Epithelial cell of esophagus (primary cell): ENCODE measurements around the gene SHROOM4.

Experiments
- DNase-seq: peaks from one replicate; pipeline ENCODE4 v3.0.0; 2010; ENCODE audit warnings: low read depth
- H3K4me3 ChIP-seq: 2 replicates; pipeline ENCODE4 v1.5.1; 2011; ENCODE audit warnings: mild to moderate bottlenecking, low read length, control low read depth
- CTCF ChIP-seq: IDR thresholded peaks from 2 replicates; pipeline ENCODE4 v1.5.1; 2011; ENCODE audit warnings: low read depth, mild to moderate bottlenecking, low read length, control low read depth, inconsistent platforms; ENCODE audit not compliant: insufficient read depth; ENCODE audit errors: missing control alignments

The SHROOM4 gene

GRCh38 chrX:50712777-50713176 is 101.2 kb downstream of the SHROOM4 start:
- no peak for TF ChIP-seq CTCF
- no peak for DNase-seq
- no peak overlapping the region for H3K4me3 ChIP-seq

DNA sequence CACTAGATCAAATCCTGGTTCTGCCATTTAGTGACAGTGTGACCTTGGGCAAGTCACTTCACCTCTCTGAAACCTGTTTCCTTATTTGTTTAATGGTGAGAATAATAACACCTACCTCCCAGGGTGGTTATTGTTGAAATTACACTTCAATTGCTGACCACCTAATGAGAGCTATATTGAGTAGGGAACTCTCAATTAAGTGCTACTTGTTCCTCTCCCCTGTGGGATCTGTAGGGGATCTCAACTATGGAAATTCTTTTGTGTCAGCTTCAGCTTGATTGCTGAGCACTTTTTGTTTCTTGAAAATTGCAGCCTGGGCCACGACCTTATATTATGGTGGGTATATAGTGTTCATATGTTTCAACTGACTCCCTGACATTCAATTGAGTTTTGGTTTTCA is 102.1 kb downstream of the SHROOM4 start:
- TF ChIP-seq CTCF, result no peak
- DNase-seq, result no peak
- H3K4me3 ChIP-seq, result no peak overlapping the region

GRCh38 chrX:50707955-50708699 is 105.9 kb downstream of the SHROOM4 start:
- TF ChIP-seq CTCF, result no peak
- DNase-seq, result no peak
- H3K4me3 ChIP-seq, result no peak overlapping the region

GRCh38 chrX:50707405-50707804 is 106.6 kb downstream of the SHROOM4 start:
- no peak overlapping the region for H3K4me3 ChIP-seq
- no peak for TF ChIP-seq CTCF

DNA sequence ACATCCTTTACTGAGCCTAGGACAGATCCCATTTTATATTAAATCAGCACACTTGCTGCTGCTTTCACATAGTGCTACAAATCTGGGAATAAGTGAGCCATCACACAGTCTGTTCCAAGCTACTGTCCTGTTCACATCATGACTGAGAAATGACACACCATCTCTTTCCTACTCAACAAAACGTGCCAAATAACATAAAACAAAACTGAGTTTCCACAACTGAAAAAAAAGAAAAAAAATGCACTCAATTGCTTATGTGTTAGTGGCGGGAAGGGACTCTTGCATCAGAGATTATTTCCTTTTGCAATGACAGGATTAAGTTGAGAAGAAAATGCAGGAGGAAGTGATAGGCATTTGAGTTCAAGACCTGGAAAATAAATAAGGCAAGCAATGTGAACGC is 109.0 kb downstream of the SHROOM4 start:
- no peak for DNase-seq
- no peak overlapping the region for H3K4me3 ChIP-seq
- TF ChIP-seq CTCF, result no peak

More at GRCh38 chrX:50707405-50707804, 106.6 kb downstream of the SHROOM4 start:
- peak; percentile 39 for DNase-seq

DNA sequence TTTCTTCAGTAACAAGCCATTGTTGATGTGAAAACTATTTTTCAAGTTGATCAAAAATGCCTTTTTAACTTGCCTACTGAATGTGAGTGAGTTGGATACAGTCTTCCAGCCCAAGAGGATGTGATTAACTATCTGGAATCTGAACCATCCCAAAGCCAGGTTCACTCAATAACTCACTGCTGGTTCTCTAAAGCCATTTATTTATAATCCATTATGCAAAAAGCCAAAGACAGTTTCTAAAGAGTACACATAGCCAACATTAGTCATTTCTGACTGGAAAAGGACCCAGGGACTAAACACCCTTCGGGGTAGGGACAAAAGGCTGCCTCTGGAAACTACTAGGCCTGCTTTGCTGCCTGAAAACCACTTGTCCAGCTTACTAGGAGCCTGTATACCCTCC is 109.6 kb downstream of the SHROOM4 start:
- TF ChIP-seq CTCF, result no peak
- no peak for DNase-seq
- H3K4me3 ChIP-seq, result no peak overlapping the region

DNA sequence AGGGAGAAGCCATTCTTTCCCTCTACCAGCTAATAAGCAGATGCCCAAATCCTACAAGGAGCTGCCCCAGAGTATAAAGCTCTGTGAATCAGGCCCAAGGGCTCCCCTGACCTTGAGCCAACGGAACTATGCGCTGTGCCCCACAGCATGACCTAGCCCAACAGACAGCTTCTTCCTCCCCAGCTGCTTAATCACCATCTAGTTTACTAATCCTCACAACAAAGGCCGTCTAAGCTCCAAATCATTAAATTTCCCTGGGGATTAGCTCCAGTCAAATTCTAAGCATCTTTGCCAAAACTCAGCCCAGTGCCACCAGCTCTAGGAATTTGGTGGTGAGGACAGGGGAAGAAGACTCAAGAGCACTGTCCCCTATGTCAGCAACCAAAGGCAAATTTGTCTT is 113.1 kb downstream of the SHROOM4 start:
- H3K4me3 ChIP-seq, result no peak overlapping the region
- DNase-seq, result no peak
- TF ChIP-seq CTCF, result no peak
